ENCODE data around the gene NHSL1. TPM values are rescaled to one million over a fixed set of nuclear protein-coding genes. Genes with fewer than 3 reads are reported as not detected.

NHSL1 gene
- total RNA-seq, 1 donor from 2014 or later: 33.5 TPM

DNA sequence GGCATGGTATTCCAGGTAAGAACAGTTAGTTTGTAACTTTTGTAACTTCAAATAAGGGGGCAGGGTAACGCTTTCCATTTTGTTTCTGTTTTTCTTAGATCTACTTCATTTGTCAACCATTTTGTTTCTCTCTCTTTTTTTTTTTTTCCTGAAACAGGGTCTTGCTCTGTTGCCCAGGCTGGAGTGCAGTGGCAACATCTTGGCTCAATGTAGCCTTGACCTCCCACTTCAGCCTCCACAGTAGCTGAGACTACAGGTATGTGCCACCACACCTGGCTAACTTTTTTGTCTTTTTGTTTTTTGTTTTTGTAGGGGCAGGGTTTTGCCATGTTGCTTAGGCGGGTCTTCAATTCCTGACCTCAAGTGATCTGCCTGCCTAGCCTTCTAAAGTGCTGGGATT lies 32.1 kb upstream of the NHSL1 start:
- no peak overlapping the region for H3K4me2 ChIP-seq (ENCODE audit: low read length)
- H4K20me1 ChIP-seq (ENCODE audit: insufficient read depth, low read length): peaks cover 35% of the 10 kb centered on the region
- no peak overlapping the region for H3K27ac ChIP-seq (ENCODE audit: low read depth, low read length)
- Mint-ChIP-seq H3K4me1 (ENCODE audit: low read depth, unreplicated experiment) (peaks cover 28% of the 10 kb centered on the region), H3K27ac (ENCODE audit: unreplicated experiment) (no peak overlapping the region), H3K4me3 (ENCODE audit: unreplicated experiment) (no peak overlapping the region), H3K27me3 (ENCODE audit: low read depth, unreplicated experiment) (no peaks in the 10 kb centered on the region), H3K9me3 (ENCODE audit: unreplicated experiment) (no peaks in the 10 kb centered on the region), H3K36me3 (ENCODE audit: low read depth, unreplicated experiment) (peaks cover 2% of the 10 kb centered on the region)
- DNase-seq (ENCODE audit: low read depth) (no peak), FAIRE-seq (no peak)
- H3K4me3 ChIP-seq (ENCODE audit: insufficient read depth, low read depth, low read length): no peak overlapping the region
- no peaks in the 10 kb centered on the region for H3K9me3 ChIP-seq (ENCODE audit: insufficient read depth, low read depth, low read length)
- no peaks in the 10 kb centered on the region for H3K27me3 ChIP-seq (ENCODE audit: insufficient read depth, low read length)
- H3K9ac ChIP-seq (ENCODE audit: low read length): no peak overlapping the region
- peaks cover 13% of the 10 kb centered on the region for H3K4me1 ChIP-seq (ENCODE audit: insufficient read depth, low read length)
- H3K79me2 ChIP-seq (ENCODE audit: insufficient read depth, low read length): peaks cover 60% of the 10 kb centered on the region
- no peak overlapping the region for H2AFZ ChIP-seq (ENCODE audit: low read depth, low read length)
- TF ChIP-seq, protein P1, sequence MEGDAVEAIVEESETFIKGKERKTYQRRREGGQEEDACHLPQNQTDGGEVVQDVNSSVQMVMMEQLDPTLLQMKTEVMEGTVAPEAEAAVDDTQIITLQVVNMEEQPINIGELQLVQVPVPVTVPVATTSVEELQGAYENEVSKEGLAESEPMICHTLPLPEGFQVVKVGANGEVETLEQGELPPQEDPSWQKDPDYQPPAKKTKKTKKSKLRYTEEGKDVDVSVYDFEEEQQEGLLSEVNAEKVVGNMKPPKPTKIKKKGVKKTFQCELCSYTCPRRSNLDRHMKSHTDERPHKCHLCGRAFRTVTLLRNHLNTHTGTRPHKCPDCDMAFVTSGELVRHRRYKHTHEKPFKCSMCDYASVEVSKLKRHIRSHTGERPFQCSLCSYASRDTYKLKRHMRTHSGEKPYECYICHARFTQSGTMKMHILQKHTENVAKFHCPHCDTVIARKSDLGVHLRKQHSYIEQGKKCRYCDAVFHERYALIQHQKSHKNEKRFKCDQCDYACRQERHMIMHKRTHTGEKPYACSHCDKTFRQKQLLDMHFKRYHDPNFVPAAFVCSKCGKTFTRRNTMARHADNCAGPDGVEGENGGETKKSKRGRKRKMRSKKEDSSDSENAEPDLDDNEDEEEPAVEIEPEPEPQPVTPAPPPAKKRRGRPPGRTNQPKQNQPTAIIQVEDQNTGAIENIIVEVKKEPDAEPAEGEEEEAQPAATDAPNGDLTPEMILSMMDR (IDR thresholded peaks at IDR 0.05; ENCODE audit: insufficient read depth, low read depth, low read length): no peak
- TF ChIP-seq EZH2 (IDR thresholded peaks at IDR 0.05; ENCODE audit: insufficient read depth, low read length): no peak
- no peaks in the 10 kb centered on the region for H3K36me3 ChIP-seq (ENCODE audit: insufficient read depth, low read length)

DNA sequence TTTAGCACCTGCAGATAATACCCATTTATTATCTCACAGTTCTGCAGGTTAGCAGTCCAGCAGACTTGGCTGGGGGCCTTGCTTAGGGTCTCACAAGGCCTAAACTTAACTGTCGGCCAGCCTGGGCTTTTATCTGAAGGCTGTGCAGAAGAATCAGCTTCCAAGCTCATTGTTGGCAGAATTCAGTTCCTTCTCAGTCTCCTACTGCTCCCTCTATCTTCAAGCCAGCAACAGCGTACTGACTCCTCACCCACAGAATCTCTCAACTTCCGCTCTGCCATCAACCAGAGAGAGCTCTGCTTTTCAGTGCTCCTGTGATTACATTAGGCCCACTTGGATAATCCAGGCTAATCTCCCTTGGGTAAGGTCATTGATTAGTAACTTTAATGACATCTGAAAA lies 30.2 kb upstream of the NHSL1 start:
- no peaks in the 10 kb centered on the region for H3K9me3 ChIP-seq (ENCODE audit: insufficient read depth, low read depth, low read length)
- DNase-seq (ENCODE audit: low read depth) (no peak), FAIRE-seq (no peak)
- H4K20me1 ChIP-seq (ENCODE audit: insufficient read depth, low read length): peaks cover 25% of the 10 kb centered on the region
- no peak overlapping the region for H3K4me2 ChIP-seq (ENCODE audit: low read length)
- H3K4me3 ChIP-seq (ENCODE audit: insufficient read depth, low read depth, low read length): no peak overlapping the region
- peaks cover 13% of the 10 kb centered on the region for H3K4me1 ChIP-seq (ENCODE audit: insufficient read depth, low read length)
- H3K79me2 ChIP-seq (ENCODE audit: insufficient read depth, low read length): peaks cover 50% of the 10 kb centered on the region
- no peak overlapping the region for H3K4me3 Mint-ChIP-seq (ENCODE audit: unreplicated experiment)
- H3K27ac ChIP-seq (ENCODE audit: low read depth, low read length): no peak overlapping the region
- H3K27me3 ChIP-seq (ENCODE audit: insufficient read depth, low read length): no peaks in the 10 kb centered on the region
- H3K9me3 Mint-ChIP-seq (ENCODE audit: unreplicated experiment): no peaks in the 10 kb centered on the region
- no peak overlapping the region for H3K27ac Mint-ChIP-seq (ENCODE audit: unreplicated experiment)
- no peak overlapping the region for H3K9ac ChIP-seq (ENCODE audit: low read length)
- H2AFZ ChIP-seq (ENCODE audit: low read depth, low read length): no peak overlapping the region
- no peak for TF ChIP-seq EZH2 (IDR thresholded peaks at IDR 0.05; ENCODE audit: insufficient read depth, low read length)
- TF ChIP-seq, protein P1 (IDR thresholded peaks at IDR 0.05; ENCODE audit: insufficient read depth, low read depth, low read length): no peak
- no peaks in the 10 kb centered on the region for H3K27me3 Mint-ChIP-seq (ENCODE audit: low read depth, unreplicated experiment)
- no peaks in the 10 kb centered on the region for H3K36me3 Mint-ChIP-seq (ENCODE audit: low read depth, unreplicated experiment)
- no peaks in the 10 kb centered on the region for H3K36me3 ChIP-seq (ENCODE audit: insufficient read depth, low read length)
- H3K4me1 Mint-ChIP-seq (ENCODE audit: low read depth, unreplicated experiment): peaks cover 18% of the 10 kb centered on the region

DNA sequence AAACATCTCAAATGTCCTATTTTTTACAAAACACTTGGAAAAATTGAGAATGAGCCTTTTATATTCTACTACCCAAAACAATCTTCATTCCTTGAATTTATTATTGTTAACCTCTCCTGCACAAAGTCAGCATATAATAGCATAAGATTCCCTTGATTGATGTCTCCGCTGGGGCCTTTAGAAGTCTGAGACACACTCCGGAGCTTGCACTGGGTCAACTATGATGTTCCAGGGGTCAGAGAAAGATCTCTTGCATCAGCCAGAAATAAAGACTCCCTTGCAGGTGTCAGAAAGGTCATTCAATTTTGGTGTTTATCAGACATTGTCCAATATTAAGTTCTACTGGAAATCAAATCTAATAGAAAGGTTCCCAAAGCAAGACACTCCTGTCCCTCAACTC lies 29.7 kb upstream of the NHSL1 start:
- Histone ChIP-seq H2AFZ (ENCODE audit: low read depth, low read length) (no peak overlapping the region), H4K20me1 (ENCODE audit: insufficient read depth, low read length) (peaks cover 22% of the 10 kb centered on the region), H3K27ac (ENCODE audit: low read depth, low read length) (no peak overlapping the region), H3K9me3 (ENCODE audit: insufficient read depth, low read depth, low read length) (no peaks in the 10 kb centered on the region), H3K4me3 (ENCODE audit: insufficient read depth, low read depth, low read length) (no peak overlapping the region), H3K4me1 (ENCODE audit: insufficient read depth, low read length) (peaks cover 13% of the 10 kb centered on the region), H3K27me3 (ENCODE audit: insufficient read depth, low read length) (no peaks in the 10 kb centered on the region), H3K4me2 (ENCODE audit: low read length) (no peak overlapping the region), H3K79me2 (ENCODE audit: insufficient read depth, low read length) (peaks cover 46% of the 10 kb centered on the region), H3K36me3 (ENCODE audit: insufficient read depth, low read length) (no peaks in the 10 kb centered on the region), H3K9ac (ENCODE audit: low read length) (no peak overlapping the region)
- H3K4me1 Mint-ChIP-seq (ENCODE audit: low read depth, unreplicated experiment): peaks cover 18% of the 10 kb centered on the region
- no peaks in the 10 kb centered on the region for H3K36me3 Mint-ChIP-seq (ENCODE audit: low read depth, unreplicated experiment)
- TF ChIP-seq EZH2 (IDR thresholded peaks at IDR 0.05; ENCODE audit: insufficient read depth, low read length): no peak
- TF ChIP-seq, protein P1 (IDR thresholded peaks at IDR 0.05; ENCODE audit: insufficient read depth, low read depth, low read length): no peak
- H3K27me3 Mint-ChIP-seq (ENCODE audit: low read depth, unreplicated experiment): no peaks in the 10 kb centered on the region
- no peak overlapping the region for H3K27ac Mint-ChIP-seq (ENCODE audit: unreplicated experiment)
- no peak overlapping the region for H3K4me3 Mint-ChIP-seq (ENCODE audit: unreplicated experiment)
- no peak for FAIRE-seq
- H3K9me3 Mint-ChIP-seq (ENCODE audit: unreplicated experiment): no peaks in the 10 kb centered on the region
- no peak for DNase-seq (ENCODE audit: low read depth)

Measured in astrocyte (in vitro differentiated cells and primary cell).